SK-N-SH (cell line): ENCODE data around the gene MAPK13. TPM values are rescaled to one million over a fixed set of nuclear protein-coding genes. Genes with fewer than 3 reads are reported as not detected.

Source experiments
- CTCF ChIA-PET: fragments of 300-600, 350-600 bp; formaldehyde crosslinking; extraction: SDS; loops from one replicate; lab custom pipeline; 2021; lab: Yijun Ruan, JAX
- POLR2A ChIA-PET: fragments of 350-600 bp; sonication (Branson Sonifier 250); formaldehyde crosslinking; extraction: SDS; loops from one replicate; lab custom pipeline; 2020; ENCODE audit warnings: antibody characterized with exemption, inconsistent platforms; lab: Yijun Ruan, JAX
- DNase-seq: peaks from one replicate; pipeline ENCODE4 v3.0.0; 2012
- H2AFZ ChIP-seq: fragments of 200-600 bp; sonication (generic); 2 replicates; pipeline ENCODE4 v1.8.1; 2016; ENCODE audit warnings: antibody characterized with exemption, mild to moderate bottlenecking, low read depth
- H3F3A ChIP-seq: fragments of 200-600 bp; sonication (generic); replicated peaks from 2 replicates; pipeline ENCODE3; 2016; ENCODE audit warnings: antibody characterized with exemption, mild to moderate bottlenecking; ENCODE audit not compliant: insufficient read depth
- H3K27ac ChIP-seq, 2 experiments: fragments of 200-500 bp in 1 of 2; fragments of 200-600 bp in 1 of 2; sonication (Bioruptor generic) in 1 of 2; sonication (generic), shearing (Covaris generic) in 1 of 2; 2 replicates each; pipeline versions ENCODE4 v1.5.1 to v1.6.1; 2014 to 2016; ENCODE audit warnings: low read depth in 2 of 2, inconsistent platforms in 1 of 2, low read length in 1 of 2, mild to moderate bottlenecking in 1 of 2, mixed read lengths in 1 of 2
- H3K27me3 ChIP-seq: fragments of 200-600 bp; sonication (generic), shearing (Covaris generic); 2 replicates; pipeline ENCODE4 v1.6.1; 2016; ENCODE audit warnings: mixed run types; ENCODE audit not compliant: insufficient read depth
- H3K36me3 ChIP-seq, 2 experiments: fragments of 200-500 bp in 1 of 2; fragments of 200-600 bp in 1 of 2; sonication (Bioruptor generic) in 1 of 2; sonication (generic) in 1 of 2; replicated peaks in 1 of 2; 2 replicates each; pipeline versions ENCODE3 to v1.5.1; 2014 to 2016; ENCODE audit warnings: low read length in 1 of 2, mild to moderate bottlenecking in 1 of 2; ENCODE audit not compliant: insufficient read depth in 2 of 2, control insufficient read depth in 1 of 2
- H3K4me1 ChIP-seq, 2 experiments: fragments of 200-500 bp in 1 of 2; fragments of 200-600 bp in 1 of 2; sonication (Bioruptor generic) in 1 of 2; sonication (generic), shearing (Covaris generic) in 1 of 2; 2 replicates each; pipeline versions ENCODE4 v1.5.1 to v1.6.1; 2014 to 2016; ENCODE audit warnings: low read depth in 1 of 2, low read length in 1 of 2, mixed run types in 1 of 2; ENCODE audit not compliant: insufficient read depth in 2 of 2, control insufficient read depth in 1 of 2
- H3K4me2 ChIP-seq: fragments of 200-600 bp; sonication (generic), shearing (Covaris generic); 2 replicates; pipeline ENCODE4 v1.6.1; 2017; ENCODE audit warnings: mixed run types
- H3K4me3 ChIP-seq, 2 experiments: fragments of 200-500 bp in 1 of 2; fragments of 200-600 bp in 1 of 2; sonication (Bioruptor generic) in 1 of 2; sonication (generic), shearing (Covaris generic) in 1 of 2; 2 replicates each; pipeline versions ENCODE4 v1.5.1 to v1.8.1; 2014 to 2016; ENCODE audit warnings: low read depth in 2 of 2, inconsistent platforms in 1 of 2, low read length in 1 of 2, mild to moderate bottlenecking in 1 of 2, mixed read lengths in 1 of 2, moderate library complexity in 1 of 2
- H3K79me2 ChIP-seq: fragments of 200-600 bp; sonication (generic); 2 replicates; pipeline ENCODE4 v1.8.1; 2017; ENCODE audit warnings: mild to moderate bottlenecking; ENCODE audit not compliant: insufficient read depth
- H3K9ac ChIP-seq: fragments of 200-600 bp; sonication (generic); 2 replicates; pipeline ENCODE4 v1.6.1; 2017; ENCODE audit warnings: mixed run types
- H3K9me2 ChIP-seq: fragments of 200-600 bp; sonication (generic); 2 replicates; pipeline ENCODE4 v1.6.1; 2017; ENCODE audit warnings: mixed run types
- H3K9me3 ChIP-seq: fragments of 200-600 bp; sonication (generic); 2 replicates; pipeline ENCODE4 v1.6.1; 2017; ENCODE audit warnings: mixed run types, mild to moderate bottlenecking, moderate library complexity
- H4K20me1 ChIP-seq: fragments of 200-600 bp; sonication (generic); 2 replicates; pipeline ENCODE4 v1.6.1; 2017; ENCODE audit warnings: mild to moderate bottlenecking, mixed run types; ENCODE audit not compliant: insufficient read depth
- EP300 ChIP-seq, 2 experiments: IDR thresholded peaks; 2 replicates each; pipeline versions ENCODE4 v1.4.0 to v1.6.1; 2012; ENCODE audit warnings: borderline replicate concordance in 1 of 2, low read depth in 1 of 2, low read length in 1 of 2
- EZH2phosphoT487 ChIP-seq: fragments of 200-600 bp; sonication (generic); IDR thresholded peaks from 2 replicates; pipeline ENCODE4 v1.6.1; 2017; ENCODE audit warnings: low read depth, mixed run types, mild to moderate bottlenecking, antibody characterized with exemption, moderate library complexity, borderline replicate concordance
- FOXJ3 ChIP-seq: sonication (generic); formaldehyde crosslinking; IDR thresholded peaks from 2 replicates; pipeline ENCODE4 v1.5.1; 2020; ENCODE audit warnings: mild to moderate bottlenecking, missing genetic modification reagents
- FOXM1 ChIP-seq: IDR thresholded peaks from 2 replicates; pipeline ENCODE4 v1.4.0; 2012; ENCODE audit warnings: low read depth, mild to moderate bottlenecking
- GABPA ChIP-seq: IDR thresholded peaks from 2 replicates; pipeline ENCODE4 v1.4.0; 2012; ENCODE audit warnings: low read depth, mild to moderate bottlenecking
- MEF2A ChIP-seq: IDR thresholded peaks from 2 replicates; pipeline ENCODE4 v1.4.0; 2012; ENCODE audit warnings: low read depth, borderline replicate concordance
- MXI1 ChIP-seq: IDR thresholded peaks from 2 replicates; pipeline ENCODE4 v1.6.1; 2012; ENCODE audit warnings: mild to moderate bottlenecking, low read depth, low read length, improper control_type of control experiment
- PBX3 ChIP-seq: IDR thresholded peaks from 2 replicates; pipeline ENCODE4; 2012
- POLR2AphosphoS5 ChIP-seq: IDR thresholded peaks from 2 replicates; pipeline ENCODE4 v1.6.1; 2012; ENCODE audit warnings: low read depth, low read length
- RAD21 ChIP-seq: IDR thresholded peaks from 2 replicates; pipeline ENCODE4 v1.6.1; 2012; ENCODE audit warnings: mild to moderate bottlenecking, low read length
- REST ChIP-seq: IDR thresholded peaks from 2 replicates; pipeline ENCODE4 v1.6.1; 2012; ENCODE audit warnings: mild to moderate bottlenecking, low read depth, low read length, moderate library complexity
- RFX5 ChIP-seq: IDR thresholded peaks from 2 replicates; pipeline ENCODE4 v1.6.1; 2012; ENCODE audit warnings: mild to moderate bottlenecking, improper control_type of control experiment, low read length
- SIN3A ChIP-seq: IDR thresholded peaks from 2 replicates; pipeline ENCODE4 v1.6.1; 2012; ENCODE audit warnings: low read depth, mild to moderate bottlenecking, low read length, moderate library complexity, borderline replicate concordance
- SMC3 ChIP-seq: IDR thresholded peaks from 2 replicates; pipeline ENCODE4 v1.6.1; 2012; ENCODE audit warnings: low read depth, low read length, improper control_type of control experiment
- TEAD4 ChIP-seq: IDR thresholded peaks from 2 replicates; pipeline ENCODE4 v1.4.0; 2012; ENCODE audit warnings: mild to moderate bottlenecking, borderline replicate concordance; ENCODE audit not compliant: insufficient read depth
- USF1 ChIP-seq: IDR thresholded peaks from 2 replicates; pipeline ENCODE4 v1.4.0; 2012; ENCODE audit warnings: low read depth, borderline replicate concordance
- YY1 ChIP-seq: IDR thresholded peaks from 2 replicates; pipeline ENCODE4 v1.4.0; 2012; ENCODE audit warnings: low read depth, mild to moderate bottlenecking
- WGBS: methylation state at CpG from one replicate; pipeline ENCODE4 v1.1.6; 2017; ENCODE audit warnings: low lambda C conversion rate; 5-methylcytosine and 5-hydroxymethylcytosine counted together
- polyA plus RNA-seq, 3 experiments: library from polyadenylated mRNA; depleted of rRNA; stranded (reverse); fragments of >200 nt; gene quantifications; 2 replicates each; pipeline ENCODE4 v1.2.3, GENCODE V29; 2012

MAPK13 gene
- polyA plus RNA-seq, 1 of the 3 experiments (the other 2 are of a cell fraction) = 2.3 TPM

GRCh38 chr6:36155662-36156061 lies 25.3 kb downstream of the MAPK13 start:
- H3F3A ChIP-seq = no peaks in the 10 kb centered on the region
- no peaks in the 10 kb centered on the region for H3K9me2 ChIP-seq
- no peak overlapping the region for H3K4me2 ChIP-seq
- no peaks in the 10 kb centered on the region for H3K27me3 ChIP-seq
- no peak overlapping the region for H2AFZ ChIP-seq
- H3K4me1 ChIP-seq = no peaks in the 10 kb centered on the region
- no peaks in the 10 kb centered on the region for H4K20me1 ChIP-seq
- H3K27ac ChIP-seq = no peak overlapping the region
- H3K4me3 ChIP-seq = no peak overlapping the region
- TF ChIP-seq FOXJ3 (CRISPR knock-in tag) (no peak), USF1 (no peak), TEAD4 (no peak), RFX5 (no peak), EZH2phosphoT487 (no peak), SIN3A (no peak), PBX3 (no peak), FOXM1 (no peak), MXI1 (no peak), MEF2A (no peak), RAD21 (no peak), POLR2AphosphoS5 (no peak), REST (no peak), EP300 (IDR thresholded peaks at IDR 0.05; ENCODE audit: borderline replicate concordance in 1 of 2, low read depth in 1 of 2, low read length in 1 of 2) (no peak), YY1 (no peak), GABPA (no peak), SMC3 (no peak)
- ChIA-PET POLR2A (no interaction called here), CTCF (interaction anchor here (0.6 to 1.9 kb wide), 3 partner anchors 34 to 1023 kb away, joined by 3 to 7 read pairs (median 3); no protein-coding TSS in a partner anchor)
- H3K9ac ChIP-seq = no peak overlapping the region
- 70% methylated on average over 2 of the region's 2 CpGs for WGBS
- no peak for DNase-seq
- no peaks in the 10 kb centered on the region for H3K9me3 ChIP-seq
- H3K79me2 ChIP-seq = no peaks in the 10 kb centered on the region
- no peaks in the 10 kb centered on the region for H3K36me3 ChIP-seq
